BLaER1 treated with 17β-estradiol and CSF1 and Interleukin-3, amounts not matched to agents 10 nM and 100 nM (cell line): ENCODE data around the gene KCNH5.

Experiments
- H3K27ac ChIP-seq, 11 experiments: shearing (Covaris generic); formaldehyde crosslinking; 2 replicates each; pipeline ENCODE4 v1.8.1; 2022
- H3K27me3 ChIP-seq, 11 experiments: shearing (Covaris generic); formaldehyde crosslinking; 2 replicates each; pipeline ENCODE4 v1.8.1; 2022
- H3K36me3 ChIP-seq, 11 experiments: shearing (Covaris generic); formaldehyde crosslinking; 2 replicates each; pipeline ENCODE4 v1.8.1; 2022
- H3K4me1 ChIP-seq, 10 experiments: shearing (Covaris generic); formaldehyde crosslinking; 2 replicates each; pipeline ENCODE4 v1.8.1; 2022
- H3K4me2 ChIP-seq, 11 experiments: shearing (Covaris generic); formaldehyde crosslinking; 2 replicates each; pipeline ENCODE4 v1.8.1; 2022
- H3K4me3 ChIP-seq, 10 experiments: shearing (Covaris generic); formaldehyde crosslinking; 2 replicates each; pipeline ENCODE4 v1.8.1; 2022
- H3K9ac ChIP-seq, 11 experiments: shearing (Covaris generic); formaldehyde crosslinking; 2 replicates each; pipeline ENCODE4 v1.8.1; 2022
- H3K9me3 ChIP-seq, 11 experiments: shearing (Covaris generic); formaldehyde crosslinking; replicated peaks in 1 of 11; 2 replicates each; pipeline ENCODE4 v1.8.1; 2022
- H4K20me1 ChIP-seq, 11 experiments: shearing (Covaris generic); formaldehyde crosslinking; 2 replicates each; pipeline ENCODE4 v1.8.1; 2022
- Cebpa-rat ChIP-seq, 11 experiments: shearing (Covaris generic); IDR thresholded peaks; 2 replicates each; pipeline ENCODE4 v1.8.1; 2022

Gene KCNH5

GRCh38 chr14:63046339-63047268 is 1.3 kb upstream of the KCNH5 start:
- H3K4me3 ChIP-seq: no peak overlapping the region
- H3K4me1 ChIP-seq: peaks cover 0 to 7% (median 0%) of the 10 kb centered on the region in 10 experiments; a peak in 2 of 20 replicates
- H3K9ac ChIP-seq: no peak overlapping the region
- no peaks in the 10 kb centered on the region for H4K20me1 ChIP-seq
- no peak for TF ChIP-seq Cebpa-rat (IDR thresholded peaks at IDR 0.05)
- no peaks in the 10 kb centered on the region for H3K27me3 ChIP-seq
- H3K4me2 ChIP-seq: no peak overlapping the region
- H3K9me3 ChIP-seq: peaks cover 12 to 20% (median 17%) of the 10 kb centered on the region in 11 experiments
- no peak overlapping the region for H3K27ac ChIP-seq
- H3K36me3 ChIP-seq: no peaks in the 10 kb centered on the region

GRCh38 chr14:63045612-63046320 is 508 bp upstream of the KCNH5 start:
- TF ChIP-seq Cebpa-rat (IDR thresholded peaks at IDR 0.05): no peak
- H4K20me1 ChIP-seq: no peaks in the 10 kb centered on the region
- H3K4me1 ChIP-seq: peaks cover 0 to 8% (median 0%) of the 10 kb centered on the region in 10 experiments; a peak in 2 of 20 replicates
- no peak overlapping the region for H3K4me3 ChIP-seq
- H3K27ac ChIP-seq: no peak overlapping the region
- H3K9me3 ChIP-seq: peaks cover 12 to 20% (median 17%) of the 10 kb centered on the region in 11 experiments
- no peaks in the 10 kb centered on the region for H3K27me3 ChIP-seq
- H3K4me2 ChIP-seq: no peak overlapping the region
- H3K9ac ChIP-seq: no peak overlapping the region
- no peaks in the 10 kb centered on the region for H3K36me3 ChIP-seq

GRCh38 chr14:63039866-63040265 is 5.4 kb downstream of the KCNH5 start:
- no peak overlapping the region for H3K4me2 ChIP-seq
- H3K4me3 ChIP-seq: no peak overlapping the region
- TF ChIP-seq Cebpa-rat (IDR thresholded peaks at IDR 0.05): no peak
- no peak overlapping the region for H3K27ac ChIP-seq
- H3K9ac ChIP-seq: no peak overlapping the region
- H3K4me1 ChIP-seq: peaks cover 0 to 8% (median 0%) of the 10 kb centered on the region in 10 experiments; a peak in 2 of 20 replicates
- H3K36me3 ChIP-seq: no peaks in the 10 kb centered on the region
- no peaks in the 10 kb centered on the region for H4K20me1 ChIP-seq
- no peaks in the 10 kb centered on the region for H3K27me3 ChIP-seq
- peaks cover 0 to under 1% (median 0%) of the 10 kb centered on the region in 11 experiments; a peak in 2 of 22 replicates for H3K9me3 ChIP-seq

DNA sequence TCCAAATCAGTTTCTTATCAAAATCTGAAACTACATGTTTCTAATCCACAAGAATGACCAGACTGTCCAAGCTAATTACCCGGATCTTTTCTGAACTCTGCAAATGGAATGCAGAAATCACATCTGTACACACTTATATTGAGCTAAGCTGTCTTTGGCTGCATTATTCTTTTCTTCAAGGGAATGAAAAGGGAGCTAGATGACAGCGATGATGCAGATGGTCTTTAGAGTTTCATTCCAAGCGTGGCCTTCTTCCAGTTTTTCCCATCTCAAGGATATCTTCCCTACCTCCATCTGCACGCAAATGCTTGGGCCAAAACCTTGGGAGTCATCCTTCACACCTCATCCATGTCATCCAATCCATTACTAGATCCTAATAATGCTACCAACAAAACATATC is 12.6 kb downstream of the KCNH5 start:
- Histone ChIP-seq H3K9ac (no peak overlapping the region), H4K20me1 (no peaks in the 10 kb centered on the region), H3K4me2 (no peak overlapping the region), H3K4me3 (no peak overlapping the region), H3K27me3 (no peaks in the 10 kb centered on the region), H3K9me3 (no peaks in the 10 kb centered on the region), H3K27ac (no peak overlapping the region), H3K36me3 (no peaks in the 10 kb centered on the region), H3K4me1 (no peaks in the 10 kb centered on the region)
- no peak for TF ChIP-seq Cebpa-rat (IDR thresholded peaks at IDR 0.05)

DNA sequence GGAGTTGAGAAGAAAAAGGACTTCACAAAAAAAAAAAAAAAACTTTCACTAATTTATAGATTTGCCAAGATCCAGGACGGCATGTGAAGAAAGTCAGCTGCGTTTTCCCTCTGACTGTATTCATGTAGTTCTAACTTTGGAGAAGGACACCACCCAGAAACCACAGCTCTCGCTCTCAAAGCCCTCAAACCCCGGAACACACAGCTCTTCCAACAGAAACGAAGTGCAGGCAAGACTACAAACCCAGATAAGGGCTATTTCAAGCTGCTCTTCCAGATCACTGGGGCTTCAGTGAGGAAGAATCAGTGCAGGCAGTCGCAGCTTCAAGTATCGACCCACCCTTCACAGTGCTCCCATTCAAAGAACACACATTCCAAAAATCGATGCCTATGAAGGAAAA is 13.2 kb downstream of the KCNH5 start:
- H3K9me3 ChIP-seq: no peaks in the 10 kb centered on the region
- H3K4me1 ChIP-seq: no peaks in the 10 kb centered on the region
- no peaks in the 10 kb centered on the region for H4K20me1 ChIP-seq
- TF ChIP-seq Cebpa-rat (IDR thresholded peaks at IDR 0.05): no peak
- no peaks in the 10 kb centered on the region for H3K36me3 ChIP-seq
- no peak overlapping the region for H3K27ac ChIP-seq
- H3K27me3 ChIP-seq: no peaks in the 10 kb centered on the region
- H3K9ac ChIP-seq: no peak overlapping the region
- no peak overlapping the region for H3K4me3 ChIP-seq
- H3K4me2 ChIP-seq: no peak overlapping the region

DNA sequence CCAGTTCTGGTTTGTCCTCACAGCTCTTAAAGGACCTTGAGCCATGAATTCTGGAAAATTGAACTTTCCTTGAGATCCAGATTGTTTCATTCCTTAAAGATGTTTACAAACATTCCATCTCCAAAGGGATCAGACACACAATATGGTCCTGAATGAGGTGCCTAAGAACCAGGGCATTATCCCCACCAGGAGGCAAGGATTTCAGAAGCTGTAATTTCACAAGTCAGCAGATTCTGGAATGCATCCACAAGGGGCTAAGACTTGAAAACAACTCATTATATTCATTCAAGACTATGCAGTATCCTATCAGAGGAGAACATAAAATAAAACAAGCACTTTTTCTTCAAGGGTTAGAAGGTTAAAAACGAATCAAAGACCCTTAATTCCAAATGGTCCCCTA is 15.1 kb downstream of the KCNH5 start:
- Histone ChIP-seq H3K27ac (no peak overlapping the region), H3K36me3 (no peaks in the 10 kb centered on the region), H3K27me3 (no peaks in the 10 kb centered on the region), H3K4me3 (no peak overlapping the region), H3K9ac (no peak overlapping the region), H4K20me1 (no peaks in the 10 kb centered on the region), H3K9me3 (peaks cover 0 to 8% (median 0%) of the 10 kb centered on the region in 11 experiments; a peak in 2 of 22 replicates), H3K4me2 (no peak overlapping the region), H3K4me1 (no peaks in the 10 kb centered on the region)
- TF ChIP-seq Cebpa-rat (IDR thresholded peaks at IDR 0.05): no peak

GRCh38 chr14:63027719-63028118 is 17.5 kb downstream of the KCNH5 start:
- no peak for TF ChIP-seq Cebpa-rat (IDR thresholded peaks at IDR 0.05)

GRCh38 chr14:63026491-63026890 is 18.8 kb downstream of the KCNH5 start:
- no peaks in the 10 kb centered on the region for H3K4me1 ChIP-seq
- no peaks in the 10 kb centered on the region for H3K27me3 ChIP-seq
- H3K27ac ChIP-seq: no peak overlapping the region
- H3K9ac ChIP-seq: no peak overlapping the region
- no peaks in the 10 kb centered on the region for H4K20me1 ChIP-seq
- no peaks in the 10 kb centered on the region for H3K36me3 ChIP-seq
- H3K4me2 ChIP-seq: no peak overlapping the region
- H3K4me3 ChIP-seq: no peak overlapping the region
- peaks cover 0 to 8% (median 0%) of the 10 kb centered on the region in 11 experiments; a peak in 2 of 22 replicates for H3K9me3 ChIP-seq
- no peak for TF ChIP-seq Cebpa-rat (IDR thresholded peaks at IDR 0.05)

More at GRCh38 chr14:63027719-63028118, 17.5 kb downstream of the KCNH5 start:
- no peaks in the 10 kb centered on the region for H3K4me1 ChIP-seq
- H3K4me3 ChIP-seq: no peak overlapping the region
- no peaks in the 10 kb centered on the region for H3K36me3 ChIP-seq
- peaks cover 0 to 8% (median 0%) of the 10 kb centered on the region in 11 experiments; a peak in 2 of 22 replicates for H3K9me3 ChIP-seq
- H3K27me3 ChIP-seq: no peaks in the 10 kb centered on the region
- H3K27ac ChIP-seq: no peak overlapping the region
- no peak overlapping the region for H3K4me2 ChIP-seq
- H4K20me1 ChIP-seq: no peaks in the 10 kb centered on the region
- no peak overlapping the region for H3K9ac ChIP-seq

DNA sequence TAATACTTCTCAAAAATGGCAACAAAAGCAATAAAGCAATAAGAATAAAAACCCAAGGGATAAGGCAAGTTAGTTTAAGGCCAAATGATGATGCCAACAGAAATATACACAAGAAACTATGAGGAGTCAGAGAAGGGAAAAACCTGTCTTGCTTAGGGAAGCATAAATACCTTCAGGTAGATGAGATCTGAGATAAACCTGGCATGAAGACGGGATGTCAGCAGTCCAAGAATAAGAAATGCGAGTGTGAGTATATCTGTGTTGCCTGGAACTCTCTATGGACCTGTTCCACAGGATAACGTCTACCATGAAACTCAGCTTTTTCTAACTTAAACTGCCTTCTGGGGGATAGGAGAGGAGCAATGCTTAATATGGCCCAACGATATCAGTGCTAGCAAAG is 30.6 kb downstream of the KCNH5 start:
- H3K4me3 ChIP-seq: no peak overlapping the region
- H3K4me2 ChIP-seq: no peak overlapping the region

More for the DNA sequence above, 30.6 kb downstream of the KCNH5 start:
- Histone ChIP-seq H3K27me3 (no peaks in the 10 kb centered on the region), H3K9me3 (no peaks in the 10 kb centered on the region), H3K9ac (no peak overlapping the region), H3K4me1 (no peaks in the 10 kb centered on the region), H3K27ac (no peak overlapping the region), H3K36me3 (no peaks in the 10 kb centered on the region), H4K20me1 (no peaks in the 10 kb centered on the region)
- no peak for TF ChIP-seq Cebpa-rat (IDR thresholded peaks at IDR 0.05)
